Smooth muscle cell (in vitro differentiated cells): ENCODE data around the gene ZFYVE1. TPM values are rescaled to one million over a fixed set of nuclear protein-coding genes. Genes with fewer than 3 reads are reported as not detected.
A peak's percentile ranks its signal among the peaks of the same experiment; 100 is the strongest.
"Not testable (repeated sequence)": the region's sequence is repeated elsewhere in the genome, so short reads cannot be mapped to it uniquely, and the experiment has no call there.

Source experiments
- DNase-seq: peaks from one replicate; lab custom pipeline; 2025; ENCODE audit not compliant: unreplicated experiment; lab: John Stamatoyannopoulos, UW
- H2AFZ ChIP-seq: fragments of 200-600 bp; sonication (generic); 2 replicates; pipeline ENCODE4 v1.6.0; 2016; ENCODE audit warnings: antibody characterized with exemption, low read depth, mild to moderate bottlenecking
- H3F3A ChIP-seq: fragments of 200-600 bp; sonication (generic); 2 replicates; pipeline ENCODE4 v1.6.0; 2017; ENCODE audit warnings: antibody characterized with exemption, low read depth
- H3K27ac ChIP-seq: fragments of 200-600 bp; sonication (generic); 2 replicates; pipeline ENCODE4 v1.5.1; 2016; ENCODE audit warnings: low read depth, mild to moderate bottlenecking
- H3K27me3 ChIP-seq: fragments of 200-600 bp; sonication (generic); 2 replicates; pipeline ENCODE4 v1.6.1; 2016; ENCODE audit warnings: low read depth, mild to moderate bottlenecking
- H3K36me3 ChIP-seq: fragments of 200-600 bp; sonication (generic); 2 replicates; pipeline ENCODE4 v1.5.1; 2016; ENCODE audit warnings: low read depth
- H3K4me1 ChIP-seq: fragments of 200-600 bp; sonication (generic); 2 replicates; pipeline ENCODE4 v1.5.1; 2016; ENCODE audit warnings: low read depth
- H3K4me2 ChIP-seq: fragments of 200-600 bp; sonication (generic); 2 replicates; pipeline ENCODE4 v1.6.0; 2016; ENCODE audit warnings: mild to moderate bottlenecking
- H3K4me3 ChIP-seq: fragments of 200-600 bp; sonication (generic); 2 replicates; pipeline ENCODE4 v1.5.1; 2016; ENCODE audit warnings: mild to moderate bottlenecking
- H3K79me2 ChIP-seq: fragments of 200-600 bp; sonication (generic); 2 replicates; pipeline ENCODE4 v1.6.0; 2016; ENCODE audit warnings: low read depth, mild to moderate bottlenecking
- H3K9ac ChIP-seq: fragments of 200-600 bp; sonication (generic); 2 replicates; pipeline ENCODE4 v1.6.0; 2016; ENCODE audit warnings: low read depth
- H3K9me3 ChIP-seq: fragments of 200-600 bp; sonication (generic); replicated peaks from 2 replicates; pipeline ENCODE4 v1.5.1; 2016; ENCODE audit warnings: low read depth
- H4K20me1 ChIP-seq: fragments of 200-600 bp; sonication (generic); 2 replicates; pipeline ENCODE4 v1.6.0; 2016; ENCODE audit warnings: low read depth
- CTCF ChIP-seq: fragments of 200-600 bp; sonication (generic); IDR thresholded peaks from 2 replicates; pipeline ENCODE4 v1.5.1; 2017; ENCODE audit warnings: borderline replicate concordance, mild to moderate bottlenecking, antibody characterized with exemption; ENCODE audit not compliant: insufficient read depth, poor library complexity, severe bottlenecking
- WGBS: methylation state at CpG from one replicate; pipeline ENCODE4 v1.1.7; 2016; ENCODE audit warnings: low lambda C conversion rate; 5-methylcytosine and 5-hydroxymethylcytosine counted together
- polyA plus RNA-seq: library from polyadenylated mRNA; unstranded; fragments of >200 nt; fragmentation: Nextera tagmentation; extraction: Ambion mirVana; gene quantifications from 2 replicates; pipeline ENCODE4 v1.2.1, GENCODE V29; 2016
- total RNA-seq: library from RNA; depleted of rRNA; stranded (reverse); fragments of >200 nt; gene quantifications from 2 replicates; pipeline ENCODE4 v1.2.3, GENCODE V29; 2014

The ZFYVE1 gene
- total and polyA plus RNA-seq, 2 experiments from 2014 or later, result 19.0 to 20.1 TPM

GRCh38 chr14:73026243-73026844, 562 bp downstream of the ZFYVE1 start:
- Histone ChIP-seq H2AFZ (peak overlapping the region; percentile 94), H3K4me1 (peaks cover 8% of the 10 kb centered on the region), H3K36me3 (peaks cover 9% of the 10 kb centered on the region), H3K9ac (peak overlapping the region; percentile 85), H3K79me2 (peaks cover 48% of the 10 kb centered on the region), H3K9me3 (no peaks in the 10 kb centered on the region), H3K4me3 (peak overlapping the region; percentile 91), H3K27ac (peak overlapping the region; percentile 71), H3K4me2 (peak overlapping the region; percentile 93), H3K27me3 (no peaks in the 10 kb centered on the region), H3F3A (no peaks in the 10 kb centered on the region), H4K20me1 (peaks cover 41% of the 10 kb centered on the region)
- 9% methylated on average over 17 of the region's 21 CpGs for WGBS
- TF ChIP-seq CTCF, result no peak
- DNase-seq, result no peak

- no peaks in the 10 kb centered on the region for H3K9me3 ChIP-seq
- H3K27me3 ChIP-seq, result no peaks in the 10 kb centered on the region
- TF ChIP-seq CTCF, result no peak
- H3K4me1 ChIP-seq, result peaks cover 8% of the 10 kb centered on the region
- peaks cover 9% of the 10 kb centered on the region for H3K36me3 ChIP-seq
- no peak overlapping the region for H3K27ac ChIP-seq
- H3K4me2 ChIP-seq, result peak overlapping the region; percentile 93
- no peak for DNase-seq
- H3F3A ChIP-seq, result no peaks in the 10 kb centered on the region
- H3K79me2 ChIP-seq, result peaks cover 56% of the 10 kb centered on the region
- H3K9ac ChIP-seq, result peak overlapping the region; percentile 85
- peaks cover 49% of the 10 kb centered on the region for H4K20me1 ChIP-seq
- WGBS, result 79% methylated on average over 3 of the region's 3 CpGs
- no peak overlapping the region for H2AFZ ChIP-seq
- H3K4me3 ChIP-seq, result peak overlapping the region; percentile 91
Observed at GRCh38 chr14:73025544-73025943, 1.4 kb downstream of the ZFYVE1 start.

- 98% methylated on average over 4 of the region's 4 CpGs for WGBS
- no peak overlapping the region for H2AFZ ChIP-seq
- H4K20me1 ChIP-seq, result peaks cover 84% of the 10 kb centered on the region
- DNase-seq, result no peak
- H3K79me2 ChIP-seq, result peaks cover 77% of the 10 kb centered on the region
- peaks cover 12% of the 10 kb centered on the region for H3K36me3 ChIP-seq
- no peak overlapping the region for H3K27ac ChIP-seq
- TF ChIP-seq CTCF, result no peak
- H3K4me3 ChIP-seq, result no peak overlapping the region
- H3F3A ChIP-seq, result no peaks in the 10 kb centered on the region
- H3K27me3 ChIP-seq, result no peaks in the 10 kb centered on the region
- H3K9me3 ChIP-seq, result no peaks in the 10 kb centered on the region
- H3K4me2 ChIP-seq, result peak overlapping the region; percentile 27
- no peak overlapping the region for H3K9ac ChIP-seq
- peaks cover 8% of the 10 kb centered on the region for H3K4me1 ChIP-seq
Observed at GRCh38 chr14:73022051-73022450, 4.9 kb downstream of the ZFYVE1 start.

GRCh38 chr14:73016011-73016410, 10.9 kb downstream of the ZFYVE1 start:
- not testable (repeated sequence) for H3K36me3 ChIP-seq
- peaks cover 64% of the 10 kb centered on the region for H3K79me2 ChIP-seq

GRCh38 chr14:73015552-73015951, 11.4 kb downstream of the ZFYVE1 start:
- not testable (repeated sequence) for H3K36me3 ChIP-seq, H3K27me3 ChIP-seq, H3K4me2 ChIP-seq, DNase-seq, H3K9me3 ChIP-seq, H2AFZ ChIP-seq, H3K4me1 ChIP-seq, H3K9ac ChIP-seq, H3K27ac ChIP-seq, H3F3A ChIP-seq, H3K4me3 ChIP-seq
- 96% methylated on average over 14 of the region's 14 CpGs for WGBS
- peaks cover 87% of the 10 kb centered on the region for H4K20me1 ChIP-seq
- H3K79me2 ChIP-seq, result peaks cover 64% of the 10 kb centered on the region

More at GRCh38 chr14:73016011-73016410, 10.9 kb downstream of the ZFYVE1 start:
- not testable (repeated sequence) for DNase-seq, H3K27me3 ChIP-seq, H3K9me3 ChIP-seq, H3K4me1 ChIP-seq, H3K4me2 ChIP-seq, H3K9ac ChIP-seq, H3F3A ChIP-seq, H3K27ac ChIP-seq, H2AFZ ChIP-seq, H3K4me3 ChIP-seq
- H4K20me1 ChIP-seq, result peaks cover 92% of the 10 kb centered on the region
- WGBS, result 95% methylated on average over 10 of the region's 10 CpGs
